ENCODE results near the gene THBS2.
A peak's percentile ranks its signal among the peaks of the same experiment; 100 is the strongest.
"Not testable (repeated sequence)": the region's sequence is repeated elsewhere in the genome, so short reads cannot be mapped to it uniquely, and the experiment has no call there.

The THBS2 gene

DNA sequence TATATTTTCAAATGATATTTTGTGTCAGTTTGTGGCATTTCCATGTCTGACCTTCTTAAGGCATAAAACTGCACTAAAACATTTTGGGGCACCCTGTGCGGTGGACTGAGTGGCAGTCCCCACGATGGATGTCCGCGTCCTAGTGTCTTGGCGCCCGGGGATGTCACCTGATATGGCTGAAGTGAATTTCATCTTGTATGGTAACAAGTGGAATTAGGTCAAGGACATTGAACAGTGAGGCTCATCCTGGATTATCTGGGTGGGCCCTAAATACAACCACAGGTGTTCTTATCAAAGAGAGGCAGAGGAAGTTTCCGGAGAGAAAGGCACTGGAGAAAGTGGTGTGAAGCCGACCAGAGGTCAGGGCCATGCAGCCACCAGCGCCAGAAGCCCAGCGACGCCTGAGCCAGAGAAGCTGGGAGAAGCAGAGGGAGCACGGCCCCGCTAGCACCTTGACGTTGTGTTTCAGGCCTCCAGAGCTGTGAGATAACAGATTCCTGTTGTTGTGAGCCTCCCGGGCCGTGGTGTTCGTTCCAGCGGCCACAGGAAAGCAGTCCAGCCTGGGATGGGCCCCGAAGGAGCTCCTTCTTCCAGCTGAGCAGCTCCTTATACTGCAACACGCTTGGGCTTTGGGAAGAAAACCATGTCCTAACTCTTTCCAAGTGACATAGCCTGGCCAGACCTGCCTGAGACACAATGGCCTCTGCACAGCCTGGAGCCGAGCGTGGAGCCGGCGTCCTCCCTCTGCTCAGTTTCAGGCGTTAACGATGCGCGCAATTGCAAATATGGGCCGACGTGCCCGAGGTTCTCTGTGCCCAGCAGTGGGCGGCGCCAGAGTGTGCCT is 22.5 kb downstream of the THBS2 start:
- DNase-seq (ENCODE audit: low read depth) = no peak

DNA sequence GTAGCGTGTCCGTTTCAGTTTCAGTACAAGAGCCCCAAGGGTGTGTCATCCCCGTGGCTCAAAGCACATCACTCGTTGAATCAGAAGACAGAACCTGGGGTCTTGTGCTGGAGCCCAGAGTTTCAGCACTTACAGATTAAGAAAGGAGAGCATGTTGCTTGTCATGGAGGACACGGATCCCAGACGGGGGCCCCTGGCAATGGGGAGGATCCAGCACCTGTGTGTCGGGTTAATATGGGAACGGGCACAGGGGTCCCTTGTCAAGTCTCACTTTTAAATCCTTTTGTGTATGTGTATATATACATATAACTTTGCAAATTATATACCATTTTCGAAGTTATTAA is 23.4 kb downstream of the THBS2 start:
- DNase-seq (ENCODE audit: low read depth) = no peak

DNA sequence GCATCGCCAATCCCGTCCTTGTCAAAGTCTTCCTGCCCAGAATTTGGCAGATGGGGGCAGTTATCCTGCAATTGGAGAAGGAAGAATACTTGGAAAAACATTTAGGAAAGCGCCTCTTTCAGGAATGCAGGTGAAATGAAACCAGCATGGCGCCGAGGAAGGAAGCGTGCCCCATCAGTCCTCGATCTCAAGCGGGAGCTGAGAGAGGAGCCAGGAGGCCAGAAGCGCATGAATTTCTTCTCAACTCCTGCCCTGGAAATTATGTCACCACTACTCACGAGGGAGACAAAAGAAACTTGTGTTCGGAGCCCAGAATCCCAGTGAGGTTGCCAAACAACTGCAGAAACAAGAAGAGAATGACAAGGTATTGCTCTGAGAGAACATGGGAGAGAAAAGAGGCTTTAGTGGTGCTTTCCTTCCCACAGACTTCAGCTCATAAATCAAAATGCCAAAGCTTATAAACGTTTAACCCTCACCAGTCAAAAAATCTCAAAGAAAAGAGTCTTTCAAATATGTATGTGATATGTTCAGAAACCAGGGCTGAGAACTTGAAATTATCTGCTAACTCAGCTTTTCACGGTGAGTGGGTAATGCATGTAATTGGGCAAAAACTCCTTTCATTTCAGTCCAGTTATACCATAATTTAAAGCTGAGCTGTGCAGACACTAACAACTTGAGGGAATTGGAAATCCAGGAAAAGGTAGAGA is 23.9 kb downstream of the THBS2 start:
- no peak for DNase-seq (ENCODE audit: low read depth)

DNA sequence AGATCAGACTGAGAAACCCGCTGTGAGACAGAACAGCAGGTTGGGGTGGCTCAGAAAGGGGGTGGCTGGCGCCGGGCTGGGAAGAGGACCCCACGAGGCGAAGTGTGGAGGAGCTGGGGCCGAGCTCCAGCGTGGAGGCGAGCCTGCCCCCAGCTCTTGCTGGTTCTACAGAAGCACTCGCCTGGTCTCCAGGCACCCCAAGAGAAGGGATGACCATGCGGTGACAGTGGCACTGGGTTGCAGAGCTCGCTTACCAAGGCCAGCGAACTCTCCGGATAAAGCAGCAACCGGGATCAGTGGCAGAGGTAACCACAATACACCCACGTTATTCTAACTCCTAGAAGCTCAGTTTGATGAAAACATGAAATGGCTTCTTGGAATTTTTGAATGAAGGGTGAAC is 26.5 kb downstream of the THBS2 start:
- DNase-seq (ENCODE audit: low read depth) = no peak

DNA sequence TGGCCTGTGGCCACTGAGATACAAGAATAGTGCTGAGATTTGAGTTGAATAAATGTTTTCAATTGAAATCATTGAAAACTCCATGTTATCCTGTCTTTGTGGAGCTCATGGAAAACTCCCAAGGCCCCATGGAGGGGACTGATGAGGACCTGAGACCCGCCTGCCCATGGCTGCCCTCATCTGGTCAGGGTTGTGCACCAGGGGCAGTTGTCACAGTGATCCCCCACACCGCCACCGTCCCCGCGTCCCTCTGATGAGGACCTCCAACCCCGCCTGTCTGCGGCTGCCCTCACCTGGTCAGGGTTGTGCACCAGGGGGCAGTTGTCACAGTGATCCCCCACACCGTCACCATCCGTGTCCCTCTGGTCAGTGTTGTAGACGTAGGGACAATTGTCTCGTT is 27.8 kb downstream of the THBS2 start:
- DNase-seq (ENCODE audit: low read depth) = no peak

DNA sequence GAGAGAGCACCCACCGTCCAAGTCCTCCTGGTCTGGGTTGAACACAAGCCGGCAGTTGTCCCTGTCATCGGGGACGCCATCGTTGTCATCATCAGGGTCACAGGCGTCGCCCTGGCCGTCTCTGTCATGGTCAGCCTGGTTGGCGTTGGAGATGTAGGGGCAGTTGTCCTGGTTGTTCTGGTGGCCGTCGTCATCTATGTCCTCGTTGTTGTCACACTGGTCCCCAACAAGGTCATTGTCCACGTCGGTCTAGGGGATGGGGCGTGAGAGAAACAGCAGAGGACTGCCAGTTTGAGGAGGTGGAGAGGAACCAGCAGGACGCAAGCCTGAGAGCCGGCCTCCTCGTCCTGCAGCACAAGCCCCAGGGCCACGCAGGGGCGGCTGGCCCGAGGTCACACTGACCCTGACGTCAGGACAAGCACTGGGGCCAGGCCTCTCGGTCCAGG is 28.5 kb downstream of the THBS2 start:
- DNase-seq (ENCODE audit: low read depth) = no peak

DNA sequence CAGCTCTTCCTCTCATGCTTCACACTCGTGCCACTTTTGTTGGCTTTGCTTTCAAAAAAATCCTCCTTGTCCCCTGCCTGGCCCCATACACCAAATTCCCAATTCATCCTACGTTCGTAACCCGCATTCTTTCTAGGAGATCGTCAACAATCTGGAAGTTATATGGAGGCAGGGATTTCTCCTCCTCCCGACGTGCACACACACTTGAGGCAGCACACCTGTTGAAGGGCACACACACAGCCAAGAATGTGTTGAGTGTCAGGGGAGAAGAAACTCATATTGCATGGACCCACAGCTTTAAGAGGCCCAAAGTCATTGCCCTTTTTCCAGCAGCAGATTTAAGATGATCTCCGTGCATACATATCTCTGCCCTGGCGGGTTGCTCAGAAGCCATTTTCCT is 28.9 kb downstream of the THBS2 start:
- no peak for DNase-seq (ENCODE audit: low read depth)

DNA sequence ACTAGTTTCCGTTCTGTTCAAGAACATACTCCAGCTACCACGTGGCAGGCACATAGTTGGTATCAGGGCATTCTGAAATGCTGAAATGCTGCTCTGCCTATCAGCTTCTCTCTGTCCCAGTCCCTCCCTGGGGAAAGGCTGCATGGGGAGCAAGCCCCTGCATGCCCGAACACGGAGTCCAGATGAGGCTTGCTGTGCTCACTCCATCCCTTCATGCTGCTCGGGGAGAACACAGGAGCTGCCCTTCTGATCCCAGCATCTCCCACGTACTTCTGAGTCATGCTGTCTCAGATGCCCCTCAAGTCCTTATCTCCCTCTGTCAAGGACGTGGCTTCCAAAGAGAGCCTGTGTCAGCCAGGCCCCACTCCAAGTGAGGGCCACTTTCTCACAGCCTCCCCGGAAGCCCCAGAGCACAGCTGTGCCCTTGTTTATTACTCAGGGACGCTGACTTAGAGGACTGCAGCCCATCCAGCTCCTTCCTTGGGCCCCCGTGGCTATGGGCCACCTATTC is 29.4 kb downstream of the THBS2 start:
- DNase-seq (ENCODE audit: low read depth) = no peak

DNA sequence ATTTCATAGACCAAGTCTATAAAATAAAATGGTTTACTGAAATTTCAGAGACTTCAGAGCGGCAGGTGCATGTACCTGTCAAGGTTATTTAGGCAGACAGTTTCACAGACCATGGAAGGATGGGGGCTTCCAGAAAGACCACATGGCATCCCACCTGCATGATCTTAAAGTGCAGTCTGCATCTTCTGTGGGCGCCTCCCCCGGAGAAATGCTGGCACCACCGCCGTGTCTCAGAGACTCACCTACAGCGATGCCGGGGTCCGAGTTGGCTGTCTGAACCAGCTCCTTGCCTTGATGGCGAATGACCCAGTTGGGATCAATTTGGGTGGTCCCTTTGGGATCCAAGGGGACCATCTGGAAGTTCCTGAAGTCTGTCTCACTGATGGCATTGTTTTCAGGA is 30.6 kb downstream of the THBS2 start:
- no peak for DNase-seq (ENCODE audit: low read depth)

DNA sequence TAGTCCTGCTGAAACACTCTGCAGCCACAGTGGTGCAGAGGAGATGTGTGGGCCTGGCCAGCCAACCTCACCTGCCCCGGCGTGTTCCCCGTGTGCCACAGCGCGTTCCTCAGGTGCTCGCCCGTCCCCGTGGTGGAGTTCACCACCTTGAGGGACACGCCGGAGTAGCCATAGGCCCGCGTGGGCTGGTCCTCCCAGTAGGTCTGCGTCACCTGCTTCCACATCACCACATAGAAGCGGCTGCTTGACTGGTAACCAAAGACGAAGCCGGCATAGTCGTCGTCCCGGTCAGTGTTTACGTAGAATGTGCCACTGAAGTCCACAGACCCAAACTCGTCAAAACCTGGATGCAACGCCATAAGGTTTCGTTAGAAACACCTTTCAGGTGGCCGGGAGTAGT is 31.5 kb downstream of the THBS2 start:
- DNase-seq (ENCODE audit: low read depth) = no peak

DNA sequence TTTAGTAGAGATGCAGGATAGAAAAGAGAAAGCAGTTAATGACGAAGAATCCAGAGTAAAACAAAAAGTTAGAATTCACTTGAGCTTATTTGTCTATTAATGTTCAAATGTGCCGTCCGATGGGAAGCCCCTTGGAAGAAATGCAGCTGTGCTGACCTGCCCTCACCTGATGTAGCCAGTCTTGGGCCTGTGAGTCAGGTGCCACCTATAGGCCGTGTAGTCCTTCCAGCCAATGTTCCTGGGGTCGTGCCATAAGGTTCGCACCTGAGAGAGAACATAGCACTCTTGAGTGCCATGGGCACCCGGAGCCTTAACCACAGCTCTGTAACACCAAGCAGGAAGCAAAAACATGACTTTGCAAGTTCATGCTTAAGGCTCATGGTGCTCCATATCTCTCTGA is 32.4 kb downstream of the THBS2 start:
- DNase-seq (ENCODE audit: low read depth) = no peak

DNA sequence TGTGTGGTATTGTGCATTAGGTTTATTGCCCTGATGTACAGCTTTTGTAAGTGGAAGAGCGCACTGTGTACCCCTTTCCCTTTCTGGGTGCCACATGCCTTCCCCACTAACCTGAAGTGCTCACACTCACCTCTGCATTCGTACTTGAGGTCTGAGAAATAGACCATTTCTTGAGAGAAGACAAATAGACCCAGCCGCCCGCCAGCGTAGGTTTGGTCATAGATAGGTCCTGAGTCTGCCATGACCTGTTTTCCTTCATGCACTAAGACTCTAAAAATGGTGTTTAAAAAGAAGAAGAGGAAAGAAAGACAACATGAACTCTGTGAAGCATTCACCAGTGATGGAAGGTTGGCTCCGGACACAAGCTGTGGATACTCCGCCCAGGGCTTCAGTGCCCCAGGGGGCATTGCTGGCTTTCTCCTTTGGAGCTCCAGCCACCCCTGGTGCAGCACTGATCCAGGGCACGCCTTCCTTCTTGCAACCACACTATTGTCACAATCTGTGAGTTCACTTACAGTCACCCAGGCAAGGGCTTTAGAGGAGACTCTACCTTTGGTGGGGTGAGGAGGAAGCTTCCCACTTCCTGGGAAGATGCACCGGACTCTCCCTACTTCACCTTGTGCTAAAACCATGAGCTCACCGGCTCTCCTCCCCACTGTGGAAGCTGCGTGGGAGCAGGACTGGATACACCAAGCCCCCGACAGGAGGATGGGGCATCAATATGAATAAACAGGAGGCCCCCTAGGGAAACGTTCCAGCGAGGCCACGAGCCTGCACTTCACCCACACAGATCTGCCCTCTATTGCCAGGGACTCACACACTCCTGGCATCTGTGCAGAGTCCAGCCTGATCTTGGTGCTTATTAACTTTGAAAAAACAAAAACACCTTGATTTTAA is 33.3 kb downstream of the THBS2 start:
- DNase-seq (ENCODE audit: low read depth) = no peak

DNA sequence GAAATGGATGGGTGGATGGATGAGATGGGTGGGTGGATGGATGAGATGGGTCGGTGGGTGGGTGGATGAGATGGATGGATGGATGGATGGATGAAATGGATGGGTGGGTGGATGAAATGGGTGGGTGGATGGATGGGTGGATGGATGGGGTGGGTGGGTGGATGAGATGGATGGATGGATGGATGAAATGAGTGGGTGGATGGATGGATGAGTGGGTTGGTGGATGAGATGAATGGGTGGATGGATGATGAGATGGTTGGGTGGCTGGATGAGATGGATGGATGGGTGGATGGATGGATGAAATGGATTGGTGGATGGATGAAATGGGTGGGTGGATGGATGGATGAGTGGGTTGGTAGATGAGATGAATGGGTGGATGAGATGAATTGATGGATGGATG is 35.7 kb downstream of the THBS2 start:
- no peak for DNase-seq (ENCODE audit: low read depth)

DNA sequence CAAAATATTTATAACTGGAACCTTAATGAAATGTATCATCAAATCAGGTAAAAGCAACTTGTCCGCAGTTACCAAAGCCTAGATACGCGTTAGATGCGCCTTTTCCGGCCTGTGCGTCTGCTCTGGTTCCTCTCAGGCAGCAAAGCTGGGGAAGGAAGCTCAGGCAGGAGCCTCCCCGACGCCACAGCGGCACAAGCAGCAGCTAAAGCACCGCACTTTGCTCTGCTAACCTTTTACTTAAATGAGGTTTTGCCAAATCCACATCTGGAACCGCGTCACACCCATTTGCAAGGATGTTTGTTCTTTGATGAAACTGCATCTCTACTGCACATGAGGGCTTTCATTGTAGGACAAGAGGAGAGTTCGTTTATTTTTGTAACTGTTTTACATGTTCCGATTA is 36.8 kb downstream of the THBS2 start:
- DNase-seq (ENCODE audit: low read depth) = no peak

DNA sequence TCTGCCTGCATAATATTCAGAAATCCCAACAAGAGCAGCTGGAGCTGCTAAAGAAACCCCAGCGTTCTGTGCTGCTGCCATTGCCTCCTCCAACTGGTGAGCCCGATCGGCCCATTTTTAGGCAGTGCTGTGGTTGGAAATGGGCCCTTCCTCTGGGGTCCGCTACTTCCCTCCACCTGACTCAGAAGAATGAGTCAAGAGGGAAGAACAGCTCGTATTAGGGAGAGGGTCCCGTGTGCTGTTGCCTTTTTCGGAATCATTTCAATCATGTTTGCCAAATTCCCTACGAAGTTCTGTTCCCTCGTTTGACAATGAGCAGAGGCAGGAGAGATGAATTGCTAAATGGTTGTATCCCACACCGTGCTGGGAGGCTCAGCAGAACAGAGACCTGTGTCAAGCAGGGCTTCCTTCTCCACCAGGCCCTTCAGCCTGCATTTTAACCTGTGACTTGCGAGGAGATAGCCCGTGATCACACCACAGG is 38.4 kb downstream of the THBS2 start:
- DNase-seq (ENCODE audit: low read depth) = no peak

DNA sequence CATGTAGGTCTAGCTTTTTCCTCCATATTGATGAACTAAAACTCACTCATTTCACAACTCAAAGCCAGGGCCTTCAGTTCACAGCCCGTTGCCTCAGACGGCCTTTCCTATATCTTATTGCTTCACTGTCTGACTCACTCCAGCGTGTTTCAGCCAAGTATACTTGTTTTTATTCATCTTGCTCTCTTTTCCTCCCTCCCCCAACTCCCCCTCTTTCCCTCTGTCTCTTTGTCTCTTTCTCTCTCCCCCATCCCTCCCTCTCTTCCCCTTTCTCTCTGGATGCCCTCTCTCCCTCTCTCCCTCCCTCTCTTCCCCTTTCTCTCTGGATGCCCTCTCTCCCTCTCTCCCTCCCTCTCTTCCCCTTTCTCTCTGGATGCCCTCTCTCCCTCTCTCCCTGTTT is 38.9 kb downstream of the THBS2 start:
- DNase-seq (ENCODE audit: low read depth) = not testable (repeated sequence)

DNA sequence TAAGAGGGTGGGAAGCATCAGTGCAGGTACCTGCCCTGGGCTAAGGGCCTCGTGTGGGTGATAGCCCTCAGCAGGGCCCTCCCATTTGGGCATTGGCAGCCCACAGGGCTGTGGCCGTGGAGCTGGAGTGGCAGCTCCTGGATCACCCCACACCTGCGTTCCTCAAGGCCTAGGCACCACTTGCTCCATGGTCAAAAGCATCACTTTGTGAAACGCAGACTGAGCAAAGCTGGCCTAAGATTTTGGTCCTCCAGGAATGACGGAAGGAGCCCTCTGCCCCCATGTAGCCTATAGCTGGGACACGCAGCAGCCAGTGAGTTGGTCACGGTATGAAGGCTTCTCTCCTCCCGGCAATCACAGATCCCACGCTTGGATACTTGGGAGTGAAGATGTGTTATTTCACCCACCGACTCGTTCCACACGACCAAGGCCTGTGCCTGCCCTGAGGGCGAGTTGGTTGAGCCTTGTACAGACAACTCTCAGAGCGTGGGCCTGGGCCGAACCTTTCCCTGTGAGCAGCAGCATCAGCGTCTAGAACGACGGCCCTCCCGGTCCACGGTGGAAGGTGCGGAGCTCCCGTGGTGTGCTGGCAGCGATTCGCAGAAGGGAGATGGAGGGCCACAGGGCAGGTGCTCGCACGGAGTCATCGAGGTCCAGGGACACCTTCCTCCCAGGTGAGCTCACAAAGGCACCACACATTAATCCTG is 39.7 kb downstream of the THBS2 start:
- no peak for DNase-seq (ENCODE audit: low read depth)

DNA sequence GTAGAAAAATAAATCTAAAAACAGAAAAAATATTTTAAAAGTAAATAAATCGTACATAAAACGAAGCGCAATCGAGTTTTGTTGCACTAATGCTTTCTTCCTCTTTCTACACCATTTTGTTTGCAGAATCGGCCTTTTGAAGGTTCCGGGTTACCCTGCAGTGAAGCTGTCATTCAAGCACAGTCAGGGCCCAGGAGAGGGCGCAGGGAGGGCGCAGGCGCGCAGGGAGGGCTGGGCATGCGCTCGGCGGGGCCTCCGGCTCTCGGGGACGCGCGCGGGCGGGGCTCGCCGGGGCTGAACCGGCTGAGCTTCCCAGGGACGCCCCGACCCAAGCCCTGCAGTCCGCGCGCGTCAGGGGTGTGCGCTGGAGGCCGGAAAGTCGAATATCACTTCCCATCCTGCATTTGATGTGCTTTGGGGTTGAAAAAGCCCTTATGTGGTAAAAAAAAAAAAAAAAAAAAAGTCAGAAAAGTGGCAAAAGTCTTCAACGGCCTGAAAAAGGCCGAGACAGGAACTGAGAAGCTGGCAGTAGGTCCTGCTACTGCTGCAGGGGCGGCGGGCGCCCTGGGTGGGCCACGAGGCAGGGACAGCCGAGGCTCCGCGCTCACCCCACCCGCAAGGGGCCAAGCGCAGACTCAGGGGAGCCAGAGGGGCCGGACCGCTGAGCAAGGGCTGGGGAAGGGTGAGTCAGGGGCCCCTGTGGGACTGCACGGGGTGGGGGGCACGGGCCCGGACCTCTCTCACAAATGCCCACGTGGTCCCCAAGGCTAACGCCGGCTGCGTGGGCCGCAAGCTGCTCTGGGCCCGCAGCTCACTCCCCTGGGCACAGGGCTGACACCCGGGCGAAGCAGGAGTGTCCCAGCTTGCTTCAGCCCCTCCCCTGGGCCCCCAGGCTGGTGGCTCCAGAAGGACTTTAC is 40.5 kb downstream of the THBS2 start:
- peak; percentile 89 for DNase-seq (ENCODE audit: low read depth)

DNA sequence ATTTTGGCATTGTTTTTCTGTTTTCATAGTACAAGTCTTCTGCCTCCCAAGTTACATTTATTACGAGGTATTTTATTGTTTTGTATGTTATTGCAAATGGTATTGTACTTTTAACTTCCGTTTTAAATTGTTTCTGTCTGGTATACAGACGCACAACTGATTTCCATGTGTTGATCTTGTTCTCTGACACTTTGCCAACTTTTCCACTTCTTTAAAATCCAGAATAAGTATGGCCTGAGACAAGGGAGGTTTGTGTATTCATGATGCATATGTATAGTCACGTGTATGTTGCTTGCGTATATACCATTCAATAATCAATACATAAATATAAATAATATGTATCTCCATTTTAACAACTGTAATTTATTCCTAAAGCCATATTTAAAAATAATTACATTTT is 41.2 kb downstream of the THBS2 start:
- no peak for DNase-seq (ENCODE audit: low read depth)

DNA sequence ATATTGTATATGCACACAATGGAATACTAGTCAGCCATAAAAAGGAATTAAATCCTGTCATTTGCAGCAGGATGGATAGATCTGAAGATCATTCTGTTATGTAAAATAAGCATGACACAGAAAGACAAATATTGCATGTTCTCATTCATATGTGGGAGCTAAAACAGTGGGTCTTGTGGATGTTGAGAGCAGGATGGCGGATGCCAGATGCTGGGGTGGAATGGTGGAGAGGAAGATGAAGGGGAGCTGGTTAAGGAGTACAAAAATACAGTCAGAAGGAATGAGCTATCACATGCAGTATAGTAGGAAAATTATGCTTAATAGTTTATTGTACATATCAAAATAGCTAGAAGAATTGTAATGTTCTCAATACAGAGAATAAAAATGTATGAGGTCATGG is 41.8 kb downstream of the THBS2 start:
- DNase-seq (ENCODE audit: low read depth) = no peak

DNA sequence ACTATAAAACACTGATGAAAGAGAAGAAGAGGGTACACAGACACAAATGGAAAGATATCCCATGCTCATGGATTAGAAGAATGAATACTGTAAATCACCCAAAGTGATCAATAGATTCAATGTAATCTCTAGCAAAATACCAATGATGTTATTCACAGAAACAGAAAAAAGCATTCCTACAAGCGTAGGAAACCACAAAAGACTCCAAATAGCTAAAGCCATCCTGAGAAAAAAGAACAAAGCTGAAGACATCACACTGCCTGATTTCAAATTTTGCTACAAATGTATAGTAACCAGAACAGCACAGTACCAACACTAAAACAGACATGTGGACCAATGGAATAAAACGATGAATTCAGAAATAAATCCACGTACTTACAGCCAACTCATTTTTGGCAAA is 43.0 kb downstream of the THBS2 start:
- no peak for DNase-seq (ENCODE audit: low read depth)
